Erythroblast (primary cell): ENCODE measurements around the gene DGAT2.

Experiments
- GATA1 ChIP-seq: IDR thresholded peaks from 2 replicates; pipeline ENCODE4 v1.6.1; 2011; ENCODE audit warnings: low read depth, mild to moderate bottlenecking, control low read depth, low read length, moderate library complexity
- POLR2A ChIP-seq: IDR thresholded peaks from 2 replicates; pipeline ENCODE4 v1.6.1; 2011; ENCODE audit warnings: mild to moderate bottlenecking, low read length

DNA sequence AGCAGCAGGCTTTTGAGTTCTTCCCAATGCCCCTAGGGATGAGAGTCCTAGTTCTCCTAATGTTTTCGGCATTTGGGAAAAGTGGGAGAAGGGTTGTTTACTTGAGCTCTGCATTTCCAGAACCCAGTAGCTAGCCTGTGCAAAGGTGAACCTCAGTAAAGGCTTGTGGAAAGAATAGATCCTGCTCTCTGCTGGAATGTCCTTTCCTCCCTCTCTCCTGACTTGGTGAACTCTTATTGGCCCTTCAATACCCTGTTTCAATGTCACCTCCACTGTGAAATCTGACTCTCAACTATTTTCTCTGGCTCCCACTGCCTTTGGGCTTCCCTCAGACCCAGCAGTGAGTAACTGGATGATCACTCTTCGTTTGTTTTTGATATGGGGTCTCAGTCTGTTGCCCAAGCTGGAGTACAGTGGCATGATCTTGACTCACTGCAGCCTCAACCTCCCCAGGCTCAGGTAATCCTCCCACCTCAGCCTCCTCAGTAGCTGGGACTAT is 44.0 kb downstream of the DGAT2 start:
- TF ChIP-seq POLR2A (no peak), GATA1 (no peak)
